Transverse colon (tissue), 4 donors: Measurements from ENCODE around the gene TPO. TPM values are rescaled to one million over a fixed set of nuclear protein-coding genes. Genes with fewer than 3 reads are reported as not detected.

Experiments
- DNase-seq: peaks from one replicate; pipeline ENCODE4 v3.0.0-alpha.2; 2019
- H3K27ac ChIP-seq, 4 donors: fragments of 200-600 bp; sonication (generic); 2 replicates each; pipeline ENCODE4 v1.5.1; 2016 to 2018; ENCODE audit warnings: inconsistent platforms in 4 of 4
- H3K27me3 ChIP-seq: fragments of 200-600 bp; sonication (generic); 2 replicates; pipeline ENCODE4 v1.5.1; 2017; ENCODE audit warnings: inconsistent platforms
- H3K36me3 ChIP-seq, 4 donors: fragments of 200-600 bp; sonication (generic); 2 replicates each; pipeline ENCODE4 v1.5.1; 2017 to 2019; ENCODE audit warnings: inconsistent platforms in 4 of 4
- H3K4me1 ChIP-seq, 4 donors: fragments of 200-600 bp; sonication (generic); 2 replicates each; pipeline ENCODE4 v1.5.1; 2017 to 2020; ENCODE audit warnings: inconsistent platforms in 4 of 4
- H3K4me3 ChIP-seq, 4 donors: fragments of 200-600 bp; sonication (generic); 1 replicate in 1 of 4; 2 replicates in 3 of 4; pipeline versions ENCODE4 v1.5.1 to v1.6.1; 2017 to 2019; ENCODE audit warnings: inconsistent platforms in 4 of 4
- H3K9me3 ChIP-seq, 2 donors: fragments of 200-600 bp; sonication (generic); 2 replicates each; pipeline ENCODE4 v1.5.1; 2017 to 2019; ENCODE audit warnings: inconsistent platforms in 2 of 2
- EP300 ChIP-seq: sonication (generic); formaldehyde crosslinking; IDR thresholded peaks from one replicate; pipeline ENCODE4 v1.6.1; 2017; ENCODE audit warnings: antibody characterized with exemption, low read depth
- POLR2A ChIP-seq: fragments of 450-650 bp; IDR thresholded peaks from one replicate; pipeline ENCODE4 v1.6.1; 2016; ENCODE audit warnings: antibody characterized with exemption, mild to moderate bottlenecking, moderate library complexity
- POLR2AphosphoS5 ChIP-seq, 3 donors: sonication (generic); formaldehyde crosslinking; IDR thresholded peaks; one replicate each; pipeline ENCODE4 v1.6.1; 2016; ENCODE audit warnings: antibody characterized with exemption in 3 of 3
- WGBS, 2 donors: methylation state at CpG; one replicate each; pipeline ENCODE4 v1.1.5; 2018; ENCODE audit warnings: low coverage in 1 of 2; 5-methylcytosine and 5-hydroxymethylcytosine counted together
- in situ Hi-C, 4 donors: fragments of 200-750 bp; cut with MboI; loops; one replicate each; pipeline versions ENCODE4 v1.15.0 to v1.15.1; 2017; ENCODE audit warnings: low sequenced_read_pairs in 3 of 4, low pct_ligation_motif_present in 1 of 4, low pct_unique_long_range_greater_than_20kb in 1 of 4
- intact Hi-C: fragments of 100-400 bp; cut with DNase I; formaldehyde crosslinking; loops from one replicate; pipeline ENCODE4 v1.15.1; 2023; ENCODE audit warnings: low total_unique reads
- total RNA-seq, 4 donors: library from RNA; depleted of rRNA; stranded (reverse); fragments of >200 nt; gene quantifications; one replicate each; pipeline ENCODE4 v1.1.0, GENCODE V29; 2016
- TF ChIP-seq, protein P1 (sequence below), 5 experiments: fragments of 200-600 bp in 3 of 5; fragments of 450-650 bp in 2 of 5; sonication (generic) in 3 of 5; IDR thresholded peaks; 1 replicate in 2 of 5; 2 replicates in 3 of 5; pipeline ENCODE4 v1.5.1; 2016 to 2017; ENCODE audit warnings: antibody characterized with exemption in 5 of 5, inconsistent platforms in 3 of 5, mild to moderate bottlenecking in 2 of 5, moderate library complexity in 1 of 5

TPO gene
- total RNA-seq, 4 donors from 2014 or later: 1.4 to 5.8 (median 3.8) TPM

DNA sequence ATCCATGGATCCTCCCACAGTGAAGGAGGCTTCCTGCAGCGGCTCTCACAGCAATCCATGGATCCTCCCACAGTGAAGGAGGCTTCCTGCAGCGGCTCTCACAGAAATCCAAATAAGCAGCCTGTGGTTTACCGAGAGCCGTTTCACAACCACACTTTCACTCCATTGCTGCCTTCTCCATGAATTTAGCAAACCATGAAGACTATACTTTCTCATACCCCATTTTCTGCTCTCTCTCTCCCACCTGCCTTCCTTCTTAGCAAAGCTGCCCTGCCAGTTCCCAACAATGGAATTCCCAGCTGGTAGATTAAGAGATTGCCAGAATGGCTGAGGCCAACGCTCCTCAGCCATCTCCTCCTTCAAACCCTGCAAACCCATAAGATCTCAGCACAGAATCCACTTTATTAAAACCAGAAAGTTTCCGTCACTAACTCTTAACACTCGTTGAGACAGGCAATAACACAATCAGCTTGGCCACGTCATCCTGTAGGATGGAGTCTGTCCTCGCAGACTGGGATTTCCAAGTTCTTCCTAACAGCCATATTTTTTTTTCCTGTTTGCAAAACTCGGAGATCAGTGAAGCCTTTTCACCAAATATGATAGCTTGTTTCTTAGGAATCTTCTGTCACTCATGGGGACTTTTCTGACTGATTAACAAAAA, 168.8 kb downstream of the TPO start:
- Histone ChIP-seq H3K4me3 (no peak overlapping the region), H3K27me3 (no peaks in the 10 kb centered on the region), H3K27ac (no peak overlapping the region), H3K4me1 (peaks cover 0 to 3% (median 0%) of the 10 kb centered on the region in 4 donors), H3K9me3 (no peaks in the 10 kb centered on the region), H3K36me3 (no peaks in the 10 kb centered on the region)
- DNase-seq: no peak
- TF ChIP-seq POLR2AphosphoS5 (IDR thresholded peaks at IDR 0.05): no peak
- TF ChIP-seq, protein P1, sequence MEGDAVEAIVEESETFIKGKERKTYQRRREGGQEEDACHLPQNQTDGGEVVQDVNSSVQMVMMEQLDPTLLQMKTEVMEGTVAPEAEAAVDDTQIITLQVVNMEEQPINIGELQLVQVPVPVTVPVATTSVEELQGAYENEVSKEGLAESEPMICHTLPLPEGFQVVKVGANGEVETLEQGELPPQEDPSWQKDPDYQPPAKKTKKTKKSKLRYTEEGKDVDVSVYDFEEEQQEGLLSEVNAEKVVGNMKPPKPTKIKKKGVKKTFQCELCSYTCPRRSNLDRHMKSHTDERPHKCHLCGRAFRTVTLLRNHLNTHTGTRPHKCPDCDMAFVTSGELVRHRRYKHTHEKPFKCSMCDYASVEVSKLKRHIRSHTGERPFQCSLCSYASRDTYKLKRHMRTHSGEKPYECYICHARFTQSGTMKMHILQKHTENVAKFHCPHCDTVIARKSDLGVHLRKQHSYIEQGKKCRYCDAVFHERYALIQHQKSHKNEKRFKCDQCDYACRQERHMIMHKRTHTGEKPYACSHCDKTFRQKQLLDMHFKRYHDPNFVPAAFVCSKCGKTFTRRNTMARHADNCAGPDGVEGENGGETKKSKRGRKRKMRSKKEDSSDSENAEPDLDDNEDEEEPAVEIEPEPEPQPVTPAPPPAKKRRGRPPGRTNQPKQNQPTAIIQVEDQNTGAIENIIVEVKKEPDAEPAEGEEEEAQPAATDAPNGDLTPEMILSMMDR (IDR thresholded peaks at IDR 0.05): no peak
- TF ChIP-seq POLR2A: no peak
- TF ChIP-seq EP300: no peak
- in situ Hi-C loops (loop anchor here in 3 of 4 donors (25.0 kb wide), 2 partner anchors 155 to 180 kb away; partner anchors contain the start of gene PXDN (in 2 of the 3)), intact Hi-C loops (no loop called here)
- 77 to 88% methylated on average over 8 to 10 of the region's 10 CpGs for WGBS, 2 donors

DNA sequence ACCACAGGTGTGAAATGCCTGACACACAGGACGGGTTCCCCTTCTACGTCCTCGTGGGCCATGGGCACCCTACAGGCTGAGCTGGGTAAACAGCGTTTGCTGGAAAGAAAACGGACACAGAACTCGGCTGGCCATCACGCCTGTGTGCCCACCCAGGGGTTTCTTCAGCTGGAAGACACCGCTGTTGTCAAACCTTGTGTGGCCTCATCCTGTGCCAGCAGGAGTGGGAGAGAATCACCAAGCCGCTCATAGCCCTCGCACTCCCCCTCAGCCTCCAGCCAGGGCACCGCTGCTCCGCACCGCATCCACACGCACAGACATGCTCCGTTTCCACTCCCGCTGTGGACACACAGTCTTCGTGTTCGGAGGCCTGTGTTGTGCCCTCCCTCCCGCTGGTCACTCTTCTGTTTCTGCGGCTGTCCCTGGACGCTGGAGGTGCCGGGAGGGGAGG, 169.7 kb downstream of the TPO start:
- WGBS, 2 donors: 90% methylated on average over 22 of the region's 22 CpGs; no CpG with 5 or more reads in 1 of the 2 donors
- DNase-seq: no peak
- intact Hi-C loops: no loop called here
- Histone ChIP-seq H3K36me3 (no peaks in the 10 kb centered on the region), H3K9me3 (no peaks in the 10 kb centered on the region), H3K27me3 (no peaks in the 10 kb centered on the region), H3K27ac (no peak overlapping the region), H3K4me1 (peaks cover 0 to 5% (median 0%) of the 10 kb centered on the region in 4 donors), H3K4me3 (no peak overlapping the region)
- TF ChIP-seq EP300: no peak
- TF ChIP-seq, protein P1 (IDR thresholded peaks at IDR 0.05): no peak
- no peak for TF ChIP-seq POLR2AphosphoS5 (IDR thresholded peaks at IDR 0.05)
- TF ChIP-seq POLR2A: no peak
- in situ Hi-C loops: loop anchor here in 3 of 4 donors (25.0 kb wide), 2 partner anchors 154 to 179 kb away; partner anchors contain the start of gene PXDN (in 2 of the 3)

DNA sequence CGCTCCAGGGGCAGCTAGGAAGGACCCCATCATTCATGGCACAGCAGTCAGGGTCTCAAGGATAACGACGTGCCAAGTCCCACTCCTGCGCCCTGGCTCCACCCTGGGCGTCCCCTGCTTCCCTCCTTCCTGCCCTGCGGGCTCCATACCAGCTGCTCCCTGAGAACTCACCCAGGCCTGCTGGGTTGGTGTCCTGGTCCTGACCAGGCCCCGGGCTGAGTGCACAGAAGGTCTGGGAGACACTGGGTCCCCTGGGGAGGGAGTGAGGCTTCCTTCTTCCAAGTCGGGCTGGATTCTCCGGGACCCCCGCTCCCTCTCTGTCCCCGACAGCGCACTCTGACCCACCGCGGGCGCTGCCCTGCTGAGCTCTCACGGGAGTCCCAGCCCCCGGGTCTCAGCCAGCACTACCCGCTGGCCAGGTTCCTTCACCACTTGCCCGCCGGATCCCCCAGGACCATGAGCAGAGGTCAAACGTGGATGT, 170.8 kb downstream of the TPO start:
- Histone ChIP-seq H3K4me1 (peaks cover 0 to 5% (median 0%) of the 10 kb centered on the region in 4 donors), H3K4me3 (no peak overlapping the region), H3K9me3 (no peaks in the 10 kb centered on the region), H3K27ac (no peak overlapping the region), H3K36me3 (no peaks in the 10 kb centered on the region), H3K27me3 (no peaks in the 10 kb centered on the region)
- no peak for DNase-seq
- no peak for TF ChIP-seq POLR2A
- TF ChIP-seq, protein P1 (IDR thresholded peaks at IDR 0.05): no peak
- TF ChIP-seq POLR2AphosphoS5 (IDR thresholded peaks at IDR 0.05): no peak
- in situ Hi-C loops: loop anchor here in 3 of 4 donors (25.0 kb wide), 2 partner anchors 153 to 178 kb away; partner anchors contain the start of gene PXDN (in 2 of the 3)
- WGBS, 2 donors: 91% methylated on average over 21 of the region's 21 CpGs; no CpG with 5 or more reads in 1 of the 2 donors
- intact Hi-C loops: no loop called here

DNA sequence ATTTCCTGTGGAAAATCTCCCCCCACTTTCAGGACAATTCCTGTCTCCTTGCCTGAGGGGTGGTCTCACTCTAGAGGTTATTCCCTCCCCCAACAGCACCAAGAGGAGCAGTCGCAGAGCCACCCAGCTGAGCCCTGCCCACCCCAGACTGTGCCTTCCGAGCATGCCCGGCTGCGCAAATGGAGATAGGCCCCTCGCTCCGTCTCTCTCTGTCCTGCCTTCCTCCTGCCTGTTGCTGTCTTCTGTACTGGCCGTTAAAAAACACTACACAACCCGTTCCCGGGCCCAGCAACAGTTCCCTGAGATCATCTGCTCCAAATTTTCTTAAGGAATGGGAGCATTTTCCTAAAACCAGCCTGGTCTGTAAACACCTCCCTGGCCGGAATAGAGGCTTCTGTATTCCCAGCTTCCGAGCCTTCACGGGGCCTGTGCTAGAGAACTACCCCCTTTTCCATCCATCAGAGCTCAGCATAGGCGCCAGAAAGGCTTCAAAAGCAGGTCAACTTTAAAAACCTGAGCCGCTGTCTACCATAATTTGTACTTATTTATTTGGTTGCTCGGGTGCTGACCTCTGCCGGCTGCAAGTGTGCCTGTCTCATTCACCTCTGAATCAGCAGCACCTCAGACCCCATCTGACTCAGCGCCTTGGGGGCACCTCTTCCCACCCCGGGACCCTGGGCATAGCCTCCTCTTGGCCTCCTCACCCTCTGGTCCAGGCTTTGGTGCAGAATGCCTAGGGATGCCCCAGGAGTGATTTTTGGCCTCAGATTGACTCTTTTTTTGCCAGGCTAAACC, 171.6 kb downstream of the TPO start:
- H3K9me3 ChIP-seq: no peaks in the 10 kb centered on the region
- no peak overlapping the region for H3K27ac ChIP-seq
- TF ChIP-seq EP300: no peak
- no peak for TF ChIP-seq POLR2A
- TF ChIP-seq, protein P1 (IDR thresholded peaks at IDR 0.05): no peak
- TF ChIP-seq POLR2AphosphoS5 (IDR thresholded peaks at IDR 0.05): no peak
- no peaks in the 10 kb centered on the region for H3K36me3 ChIP-seq
- no peak overlapping the region for H3K4me3 ChIP-seq
- intact Hi-C loops: loop anchor here (5.0 kb wide), 1 partner anchor 167 kb away; no protein-coding TSS in a partner anchor
- H3K4me1 ChIP-seq: peaks cover 0 to 5% (median 0%) of the 10 kb centered on the region in 4 donors
- DNase-seq: no peak
- WGBS, 2 donors: 85 to 91% methylated on average over 10 to 18 of the region's 18 CpGs
- in situ Hi-C loops: loop anchor here in 3 of 4 donors (25.0 kb wide), 2 partner anchors 152 to 177 kb away; partner anchors contain the start of gene PXDN (in 2 of the 3)
- H3K27me3 ChIP-seq: no peaks in the 10 kb centered on the region
